GM23338 (cell line): ENCODE data around the gene FNDC8.
"Not testable (repeated sequence)": the region's sequence is repeated elsewhere in the genome, so short reads cannot be mapped to it uniquely, and the experiment has no call there.

ENCODE experiments used
- CTCF ChIP-seq, 2 experiments: fragments of 200-600 bp in 1 of 2; sonication (generic) in 1 of 2; conservative IDR thresholded peaks; 2 replicates each; pipeline versions ENCODE4 v1.5.1 to v1.6.1; 2016 to 2017; ENCODE audit warnings: antibody characterized with exemption in 2 of 2, low read depth in 2 of 2, mild to moderate bottlenecking in 2 of 2, moderate library complexity in 1 of 2
- EZH2 ChIP-seq: fragments of 200-600 bp; sonication (generic); IDR thresholded peaks from one replicate; pipeline ENCODE4 v1.8.0; 2017; ENCODE audit warnings: antibody characterized with exemption, mild to moderate bottlenecking, low read depth; ENCODE audit not compliant: unreplicated experiment
- EZH2phosphoT487 ChIP-seq: fragments of 200-600 bp; sonication (generic); IDR thresholded peaks from one replicate; pipeline ENCODE4 v1.8.1; 2018; ENCODE audit warnings: antibody characterized with exemption; ENCODE audit not compliant: unreplicated experiment
- POLR2AphosphoS5 ChIP-seq: IDR thresholded peaks from 2 replicates; pipeline ENCODE4 v1.6.1; 2016; ENCODE audit warnings: antibody characterized with exemption, low read depth

DNA sequence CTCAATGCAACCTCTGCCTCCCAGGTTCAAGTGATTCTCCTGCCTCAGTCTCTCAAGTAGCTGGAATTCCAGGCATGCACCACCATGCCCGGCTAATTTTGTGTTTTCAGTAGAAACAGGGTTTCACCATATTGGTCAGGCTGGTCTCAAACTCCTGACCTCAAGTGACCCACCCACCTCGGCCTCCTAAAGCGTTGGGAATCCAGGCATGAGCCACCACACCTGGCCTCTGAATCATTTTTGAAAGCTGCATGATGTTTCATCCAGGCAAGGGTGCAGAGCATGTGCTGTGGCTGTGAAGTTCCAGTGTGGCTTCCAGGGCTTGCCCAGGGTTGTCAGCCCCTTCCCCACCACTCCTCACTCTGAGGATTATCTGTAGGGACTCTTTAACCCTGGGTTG, 50.9 kb downstream of the FNDC8 start:
- not testable (repeated sequence) for TF ChIP-seq CTCF (conservative IDR thresholded peaks at IDR 0.05; ENCODE audit: low read depth in 2 of 2); EZH2; POLR2AphosphoS5; EZH2phosphoT487
